GM21381 (cell line): ENCODE data around the gene SH3TC1.

Experiments
- ATAC-seq: cut with Tn5 transposase; IDR thresholded peaks from one replicate; pipeline ENCODE4 v1.9.1; 2021; ENCODE audit warnings: mild to moderate bottlenecking, moderate library complexity; ENCODE audit not compliant: unreplicated experiment

SH3TC1 gene

GRCh38 chr4:8197521-8197920, 1.6 kb upstream of the SH3TC1 start:
- ATAC-seq, result no peak

- ATAC-seq, result no peak
Measured at GRCh38 chr4:8198206-8198905, 734 bp upstream of the SH3TC1 start.

- ATAC-seq, result no peak
Measured at GRCh38 chr4:8199594-8200301, 658 bp downstream of the SH3TC1 start.

GRCh38 chr4:8200302-8200975, 1.3 kb downstream of the SH3TC1 start:
- no peak for ATAC-seq

- ATAC-seq, result no peak
Measured at GRCh38 chr4:8201321-8201781, 2.3 kb downstream of the SH3TC1 start.

- no peak for ATAC-seq
Measured at GRCh38 chr4:8202108-8203051, 3.3 kb downstream of the SH3TC1 start.

- ATAC-seq, result no peak
Measured at GRCh38 chr4:8203052-8203401, 3.9 kb downstream of the SH3TC1 start.

GRCh38 chr4:8203817-8204216, 4.7 kb downstream of the SH3TC1 start:
- ATAC-seq, result no peak

- no peak for ATAC-seq
Measured at GRCh38 chr4:8204576-8205227, 5.6 kb downstream of the SH3TC1 start.

- no peak for ATAC-seq
Measured at GRCh38 chr4:8205241-8205707, 6.2 kb downstream of the SH3TC1 start.

- no peak for ATAC-seq
Measured at GRCh38 chr4:8205749-8206611, 6.9 kb downstream of the SH3TC1 start.

GRCh38 chr4:8207314-8207713, 8.2 kb downstream of the SH3TC1 start:
- ATAC-seq, result no peak

GRCh38 chr4:8208565-8208964, 9.5 kb downstream of the SH3TC1 start:
- ATAC-seq, result no peak

- ATAC-seq, result no peak
Measured at GRCh38 chr4:8209181-8209874, 10.2 kb downstream of the SH3TC1 start.

GRCh38 chr4:8210010-8210409, 10.9 kb downstream of the SH3TC1 start:
- ATAC-seq, result no peak

- no peak for ATAC-seq
Measured at GRCh38 chr4:8210616-8211015, 11.5 kb downstream of the SH3TC1 start.

- no peak for ATAC-seq
Measured at GRCh38 chr4:8211251-8211650, 12.2 kb downstream of the SH3TC1 start.

GRCh38 chr4:8211737-8212581, 12.9 kb downstream of the SH3TC1 start:
- no peak for ATAC-seq
